Right atrium auricular region (tissue), 2 donors: ENCODE measurements around the gene KIF11. TPM values are rescaled to one million over a fixed set of nuclear protein-coding genes. Genes with fewer than 3 reads are reported as not detected.

Source experiments
- DNase-seq: peaks from one replicate; pipeline ENCODE4 v3.0.0-alpha.2; 2019; ENCODE audit warnings: low spot score
- H3K27ac ChIP-seq, 2 donors: fragments of 200-600 bp; sonication (generic); 1 replicate in 1 of 2; 2 replicates in 1 of 2; pipeline ENCODE4 v1.5.1; 2016 to 2019
- H3K27me3 ChIP-seq, 2 donors: fragments of 200-600 bp; sonication (generic); one replicate each; pipeline versions ENCODE4 v1.5.1 to v1.6.0; 2017 to 2019
- H3K36me3 ChIP-seq: fragments of 200-600 bp; sonication (generic); one replicate; pipeline ENCODE4 v1.5.1; 2016
- H3K4me1 ChIP-seq, 2 donors: fragments of 200-600 bp; sonication (generic); one replicate each; pipeline versions ENCODE4 v1.5.1 to v1.6.0; 2017 to 2019
- H3K4me3 ChIP-seq, 2 donors: fragments of 200-600 bp; sonication (generic); 1 replicate in 1 of 2; 2 replicates in 1 of 2; pipeline ENCODE4 v1.5.1; 2017 to 2019; ENCODE audit warnings: mild to moderate bottlenecking in 1 of 2, moderate library complexity in 1 of 2
- H3K9me3 ChIP-seq, 2 donors: fragments of 200-600 bp; sonication (generic); one replicate each; pipeline ENCODE4 v1.5.1; 2019
- total RNA-seq, 2 donors: library from RNA; depleted of rRNA; stranded (reverse); fragments of >200 nt; gene quantifications; one replicate each; pipeline ENCODE4 v1.1.0, GENCODE V29; 2016
- TF ChIP-seq, protein P1 (sequence below), 2 donors: fragments of 200-600 bp; sonication (generic); IDR thresholded peaks; one replicate each; pipeline ENCODE4 v1.5.1; 2019; ENCODE audit warnings: antibody characterized with exemption in 2 of 2

The KIF11 gene
- total RNA-seq, 2 donors from 2014 or later, result 0.24 to 1.4 TPM

DNA sequence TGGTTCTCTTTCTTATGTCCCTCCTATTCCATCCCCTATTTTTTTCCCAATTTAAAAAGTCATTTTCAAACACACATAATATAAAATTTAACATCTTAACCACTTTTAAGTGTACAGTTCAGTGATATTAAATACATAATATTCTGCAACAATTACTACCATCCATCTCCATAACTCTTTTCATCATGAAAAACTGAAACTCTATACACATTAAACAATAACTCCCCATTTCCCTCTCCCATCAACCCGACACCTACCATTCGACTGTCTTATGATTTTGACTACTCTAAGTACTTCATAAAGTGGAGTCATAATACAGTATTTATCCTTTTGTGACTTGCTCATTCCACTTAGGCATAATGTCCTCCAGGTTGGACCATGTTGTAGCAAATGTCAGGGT lies 2.6 kb downstream of the KIF11 start:
- Histone ChIP-seq H3K27me3 (no peaks in the 10 kb centered on the region), H3K4me1 (peaks cover 0 to 25% of the 10 kb centered on the region in 2 donors), H3K36me3 (no peaks in the 10 kb centered on the region), H3K27ac (no peak overlapping the region), H3K4me3 (no peak overlapping the region), H3K9me3 (no peaks in the 10 kb centered on the region)
- DNase-seq, result no peak
- TF ChIP-seq, protein P1, sequence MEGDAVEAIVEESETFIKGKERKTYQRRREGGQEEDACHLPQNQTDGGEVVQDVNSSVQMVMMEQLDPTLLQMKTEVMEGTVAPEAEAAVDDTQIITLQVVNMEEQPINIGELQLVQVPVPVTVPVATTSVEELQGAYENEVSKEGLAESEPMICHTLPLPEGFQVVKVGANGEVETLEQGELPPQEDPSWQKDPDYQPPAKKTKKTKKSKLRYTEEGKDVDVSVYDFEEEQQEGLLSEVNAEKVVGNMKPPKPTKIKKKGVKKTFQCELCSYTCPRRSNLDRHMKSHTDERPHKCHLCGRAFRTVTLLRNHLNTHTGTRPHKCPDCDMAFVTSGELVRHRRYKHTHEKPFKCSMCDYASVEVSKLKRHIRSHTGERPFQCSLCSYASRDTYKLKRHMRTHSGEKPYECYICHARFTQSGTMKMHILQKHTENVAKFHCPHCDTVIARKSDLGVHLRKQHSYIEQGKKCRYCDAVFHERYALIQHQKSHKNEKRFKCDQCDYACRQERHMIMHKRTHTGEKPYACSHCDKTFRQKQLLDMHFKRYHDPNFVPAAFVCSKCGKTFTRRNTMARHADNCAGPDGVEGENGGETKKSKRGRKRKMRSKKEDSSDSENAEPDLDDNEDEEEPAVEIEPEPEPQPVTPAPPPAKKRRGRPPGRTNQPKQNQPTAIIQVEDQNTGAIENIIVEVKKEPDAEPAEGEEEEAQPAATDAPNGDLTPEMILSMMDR (IDR thresholded peaks at IDR 0.05), result no peak

DNA sequence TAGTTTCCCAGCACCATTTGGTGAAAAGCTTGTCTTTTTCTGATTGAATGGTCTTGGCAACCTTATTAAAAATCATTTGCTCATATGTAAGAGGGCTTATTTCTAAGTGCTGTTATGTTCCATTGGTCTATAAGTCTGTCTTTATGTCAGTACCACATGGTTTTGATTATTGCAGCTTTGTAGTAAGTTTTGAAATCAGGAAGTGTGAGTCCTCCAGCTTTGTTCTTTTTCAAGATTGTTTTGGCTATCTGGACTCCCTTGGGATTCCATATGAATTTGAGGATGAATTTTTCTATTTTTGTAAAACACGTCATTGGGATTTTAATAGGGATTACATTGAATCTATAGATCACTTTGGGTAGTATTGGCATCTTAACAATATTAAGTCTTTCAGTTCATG lies 5.4 kb downstream of the KIF11 start:
- Histone ChIP-seq H3K4me3 (no peak overlapping the region), H3K36me3 (no peaks in the 10 kb centered on the region), H3K4me1 (peaks cover 0 to 4% of the 10 kb centered on the region in 2 donors), H3K27me3 (no peaks in the 10 kb centered on the region), H3K9me3 (no peaks in the 10 kb centered on the region), H3K27ac (no peak overlapping the region)
- TF ChIP-seq, protein P1 (IDR thresholded peaks at IDR 0.05), result no peak
- no peak for DNase-seq

DNA sequence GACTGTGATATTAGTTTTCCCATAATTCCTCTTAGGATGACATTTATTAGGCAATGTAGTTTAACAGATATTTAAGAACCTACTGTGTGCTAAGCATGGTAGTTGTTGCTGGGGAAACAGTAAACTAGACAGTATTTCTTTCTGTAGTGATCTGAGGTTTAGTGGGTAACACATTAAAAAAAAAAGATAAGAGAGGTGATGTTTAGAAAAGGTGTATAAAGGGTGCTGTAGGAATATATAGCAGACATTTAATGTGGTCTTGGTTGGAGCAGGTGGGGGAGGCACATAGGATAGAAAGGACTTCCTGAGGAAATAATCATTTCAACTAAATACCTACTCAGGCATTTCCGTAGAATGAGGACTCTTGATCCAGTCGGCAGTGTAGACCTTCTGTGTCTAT lies 11.9 kb downstream of the KIF11 start:
- TF ChIP-seq, protein P1 (IDR thresholded peaks at IDR 0.05), result no peak
- H3K36me3 ChIP-seq, result no peaks in the 10 kb centered on the region
- H3K9me3 ChIP-seq, result no peaks in the 10 kb centered on the region
- H3K27me3 ChIP-seq, result no peaks in the 10 kb centered on the region
- no peaks in the 10 kb centered on the region for H3K4me1 ChIP-seq
- DNase-seq, result no peak
- H3K4me3 ChIP-seq, result no peak overlapping the region
- no peak overlapping the region for H3K27ac ChIP-seq

DNA sequence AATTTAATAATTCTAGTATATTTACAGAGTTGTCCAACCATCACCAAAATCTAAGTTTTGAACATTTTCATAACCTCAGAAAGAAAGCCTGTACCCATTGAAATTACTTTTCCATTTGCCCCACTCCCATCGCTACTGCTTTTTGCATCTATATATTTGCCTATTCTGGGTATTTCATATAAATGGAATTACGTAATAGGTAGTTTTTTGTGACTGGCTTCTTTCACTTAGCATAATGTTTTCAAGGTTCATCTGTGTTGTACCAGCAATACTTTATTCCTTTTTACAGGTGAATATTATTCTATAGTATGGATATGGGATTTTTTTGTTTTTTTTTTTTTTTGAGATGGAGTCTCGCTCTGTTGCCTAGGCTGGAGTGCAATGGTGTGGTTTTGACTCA lies 22.6 kb downstream of the KIF11 start:
- Histone ChIP-seq H3K9me3 (no peaks in the 10 kb centered on the region), H3K27me3 (no peaks in the 10 kb centered on the region), H3K4me3 (no peak overlapping the region), H3K4me1 (no peaks in the 10 kb centered on the region), H3K36me3 (no peaks in the 10 kb centered on the region), H3K27ac (no peak overlapping the region)
- DNase-seq, result no peak
- TF ChIP-seq, protein P1 (IDR thresholded peaks at IDR 0.05), result no peak

DNA sequence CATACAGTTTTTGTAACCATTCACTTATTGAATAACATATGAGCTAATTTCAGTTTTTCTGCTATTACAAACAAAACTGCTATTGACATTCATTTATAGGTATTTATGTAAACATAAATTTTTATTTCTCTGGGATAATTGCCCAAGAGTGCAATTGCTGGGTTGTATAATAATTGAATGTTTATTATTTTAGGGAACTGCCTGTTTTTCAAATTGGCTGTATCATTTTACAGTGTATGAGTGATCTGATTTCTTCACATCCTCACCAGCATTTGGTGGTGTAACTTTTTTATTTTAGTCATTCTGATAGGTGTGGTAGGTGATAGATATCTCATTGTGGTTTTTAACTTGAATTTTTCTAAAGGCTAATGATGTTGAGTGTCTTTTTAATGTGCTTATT lies 26.4 kb downstream of the KIF11 start:
- Histone ChIP-seq H3K36me3 (no peaks in the 10 kb centered on the region), H3K27ac (no peak overlapping the region), H3K4me3 (no peak overlapping the region), H3K4me1 (no peaks in the 10 kb centered on the region), H3K27me3 (no peaks in the 10 kb centered on the region), H3K9me3 (no peaks in the 10 kb centered on the region)
- TF ChIP-seq, protein P1 (IDR thresholded peaks at IDR 0.05), result no peak
- no peak for DNase-seq

DNA sequence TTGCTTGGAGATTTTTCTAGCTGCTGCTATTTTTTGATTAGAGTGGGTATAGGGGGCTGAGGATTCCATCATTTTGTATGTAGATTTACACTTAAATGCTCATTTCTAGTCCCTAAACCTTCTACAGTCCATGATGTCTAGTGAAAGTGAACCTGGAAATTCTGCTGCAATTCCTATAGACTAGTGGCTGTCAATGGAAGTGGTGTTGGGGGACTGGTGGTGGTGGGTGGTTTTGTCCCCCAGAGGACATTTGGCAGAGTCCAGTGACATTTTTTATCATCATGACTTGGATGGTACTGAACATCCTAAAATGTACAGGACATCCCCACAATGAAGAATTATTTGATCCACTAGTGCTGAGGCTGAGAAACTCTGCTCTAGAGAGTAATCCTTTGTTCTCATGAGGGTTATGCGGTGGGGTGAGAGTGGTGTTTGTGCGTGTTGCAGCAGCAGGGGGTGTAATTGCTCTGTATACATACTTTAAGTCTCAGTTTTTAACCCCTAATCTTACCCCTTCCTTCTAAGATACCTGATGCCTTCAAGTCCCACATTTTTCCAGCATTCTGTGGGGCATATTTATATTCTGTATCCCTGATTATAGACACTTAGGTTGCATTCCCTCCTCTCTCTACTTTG lies 35.0 kb downstream of the KIF11 start:
- no peaks in the 10 kb centered on the region for H3K9me3 ChIP-seq
- H3K4me1 ChIP-seq, result no peaks in the 10 kb centered on the region
- no peak for DNase-seq
- no peak overlapping the region for H3K4me3 ChIP-seq
- no peaks in the 10 kb centered on the region for H3K27me3 ChIP-seq
- TF ChIP-seq, protein P1 (IDR thresholded peaks at IDR 0.05), result no peak
- H3K27ac ChIP-seq, result no peak overlapping the region
- H3K36me3 ChIP-seq, result no peaks in the 10 kb centered on the region
